Medulla oblongata (tissue), 1 donor: ENCODE results near the gene IDH1.

Experiments used
- DNase-seq: peaks from one replicate; pipeline ENCODE4 v3.0.0-alpha.2; 2015; ENCODE audit errors: extremely low spot score

The IDH1 gene

DNA sequence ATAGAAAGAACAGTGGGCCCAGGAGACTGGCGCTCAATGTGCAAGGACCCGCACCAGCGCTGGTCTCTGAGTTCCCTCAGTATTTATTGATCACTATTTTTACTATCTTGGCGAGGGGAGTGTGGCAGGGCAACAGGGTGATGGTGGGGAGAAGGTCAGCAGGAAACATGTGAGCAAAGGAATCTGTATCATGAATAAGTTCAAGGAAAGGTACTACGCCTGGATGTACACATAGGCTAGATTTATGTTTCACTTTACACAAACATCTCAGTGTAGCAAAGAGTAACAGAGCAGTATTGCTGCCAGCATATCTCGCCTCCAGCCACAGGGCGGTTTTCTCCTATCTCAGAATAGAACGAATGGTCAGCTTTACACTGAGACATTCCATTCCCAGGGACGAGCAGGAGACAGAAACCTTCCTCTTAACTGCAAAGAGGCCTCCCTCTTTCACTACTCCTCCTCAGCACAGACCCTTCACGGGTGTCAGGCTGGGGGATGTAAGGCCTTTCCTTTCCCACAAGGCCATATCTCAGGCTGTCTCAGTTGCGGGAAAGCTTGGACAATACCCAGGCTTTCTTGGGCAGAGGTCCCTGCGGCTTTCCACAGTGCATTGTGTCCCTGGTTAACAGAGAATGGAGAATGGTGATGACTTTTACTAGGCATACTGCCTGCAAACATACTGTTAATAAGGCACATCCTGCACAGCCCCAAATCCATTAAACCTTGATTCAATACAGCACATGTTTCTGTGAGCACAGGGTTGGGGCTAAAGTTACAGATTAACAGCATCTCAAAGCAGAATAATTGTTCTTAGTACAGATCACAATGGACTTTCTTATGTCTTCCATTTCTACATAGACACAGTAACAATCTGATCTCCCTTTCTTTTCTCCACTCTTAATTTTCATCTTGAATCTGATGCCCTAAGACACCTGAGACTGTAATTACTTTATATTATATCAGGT lies 2.3 kb upstream of the IDH1 start:
- peak; percentile 15 for DNase-seq

DNA sequence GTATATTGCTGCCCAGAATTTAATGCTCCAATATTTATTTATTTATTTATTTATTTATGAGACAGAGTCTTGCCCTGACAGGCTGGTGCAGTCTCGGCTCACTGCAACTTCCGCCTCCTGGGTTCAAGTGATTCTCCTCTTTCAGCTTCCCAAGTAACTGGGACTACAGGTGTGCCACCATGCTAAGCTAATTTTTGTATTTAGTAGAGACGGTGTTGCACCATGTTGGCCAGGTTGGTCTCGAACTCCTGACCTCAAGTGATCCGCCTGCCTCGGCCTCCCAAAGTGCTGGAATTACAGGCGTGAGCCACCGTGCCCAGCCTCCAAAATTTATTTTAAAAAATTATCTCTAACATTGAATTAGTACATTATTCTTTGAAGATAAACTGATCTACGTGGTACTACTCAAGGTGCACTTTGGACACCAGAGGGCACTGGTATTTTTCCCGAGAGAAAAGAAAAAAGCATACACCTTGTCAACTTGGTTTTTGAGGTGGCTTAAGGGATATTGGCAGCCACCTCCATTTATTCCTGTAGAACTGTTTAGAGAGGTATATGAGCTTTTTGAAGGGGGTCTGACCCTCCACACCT lies 1.4 kb upstream of the IDH1 start:
- no peak for DNase-seq

DNA sequence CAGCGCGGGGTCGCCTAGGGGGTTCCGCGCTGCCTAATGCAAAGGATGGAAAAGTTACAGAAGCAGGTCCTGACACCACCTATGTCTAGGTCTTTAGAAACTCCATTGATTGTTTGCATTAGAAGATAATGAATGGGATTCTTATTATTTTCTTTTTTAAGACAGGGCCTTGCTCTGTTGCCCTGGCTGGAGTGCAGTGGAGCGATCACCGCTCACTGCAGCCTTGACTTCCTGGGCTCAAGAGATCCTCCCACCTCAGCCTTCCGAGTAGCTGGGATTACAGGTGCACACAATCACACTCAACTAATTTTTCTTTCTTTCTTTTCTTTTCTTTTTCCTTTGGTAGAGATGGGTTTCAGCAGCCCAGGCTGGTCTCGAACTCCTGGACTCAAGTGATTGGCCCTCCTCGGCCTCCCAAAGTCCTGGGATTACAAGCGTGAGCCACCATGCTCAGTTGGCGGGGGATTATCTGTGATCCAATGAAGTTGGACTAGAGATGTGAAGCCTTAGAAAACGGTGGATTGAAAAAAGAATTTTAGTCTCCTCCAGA lies 761 bp upstream of the IDH1 start:
- DNase-seq = peak; percentile 14

DNA sequence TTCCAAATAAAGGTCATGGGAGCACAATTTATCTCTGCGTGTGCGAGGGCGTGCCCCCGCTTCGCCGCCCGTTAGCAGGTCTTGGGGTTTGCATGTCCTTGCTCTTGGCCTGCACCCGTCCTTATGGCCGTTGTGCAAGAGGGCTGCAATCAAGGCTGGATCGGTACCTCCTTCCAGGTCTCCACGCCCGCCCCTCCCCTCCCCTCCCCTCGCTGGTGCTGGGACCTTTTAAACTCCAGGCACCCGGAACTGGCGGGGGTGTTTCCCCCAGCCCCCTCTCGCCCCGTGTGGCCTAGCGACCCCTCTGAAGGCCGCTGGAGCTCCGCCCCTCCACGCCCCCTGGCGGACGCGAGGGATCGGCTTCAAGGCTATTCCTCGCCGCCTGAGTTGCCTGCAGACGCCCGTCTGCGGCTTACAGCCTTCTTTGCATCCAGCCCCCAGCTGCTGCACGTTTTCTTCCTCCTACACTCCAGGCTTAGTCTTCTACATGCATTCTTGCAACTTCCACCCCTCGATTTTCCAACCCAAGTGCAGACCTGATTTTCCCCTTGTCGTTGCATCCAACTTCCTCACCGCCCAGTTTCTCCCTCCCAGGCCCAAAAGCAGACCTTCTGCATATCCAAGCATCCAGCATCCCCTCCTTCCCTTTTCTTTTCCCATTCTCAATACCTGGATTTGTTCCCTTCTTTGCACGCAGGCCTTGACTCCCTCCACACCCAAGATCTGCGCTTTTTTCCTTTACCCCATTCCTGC lies 577 bp downstream of the IDH1 start:
- DNase-seq = peak; percentile 90

DNA sequence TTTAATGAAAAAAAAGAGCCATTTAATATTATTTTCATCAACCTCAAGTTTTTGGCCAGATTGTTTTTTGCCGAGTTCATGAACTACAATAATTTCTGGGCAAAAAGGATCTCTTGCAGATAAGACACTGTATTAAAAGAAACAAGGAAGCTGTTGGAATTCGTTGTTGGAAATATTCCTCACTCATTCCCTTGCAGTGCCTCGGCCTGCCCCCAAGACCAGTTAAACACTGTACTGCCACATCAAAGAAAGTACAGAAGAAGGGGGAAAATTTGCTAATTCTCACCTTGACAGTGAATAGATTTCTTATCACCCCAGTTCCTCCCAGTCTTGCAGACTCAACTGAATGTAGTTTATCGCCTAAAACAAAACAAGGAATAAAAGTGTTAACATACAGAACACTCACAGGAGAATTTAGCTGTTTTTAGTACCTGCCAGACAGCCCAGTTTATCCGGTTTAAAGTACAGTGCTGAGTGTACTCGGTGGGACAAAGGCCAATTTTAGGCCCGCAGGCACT lies 1.2 kb downstream of the IDH1 start:
- no peak for DNase-seq

DNA sequence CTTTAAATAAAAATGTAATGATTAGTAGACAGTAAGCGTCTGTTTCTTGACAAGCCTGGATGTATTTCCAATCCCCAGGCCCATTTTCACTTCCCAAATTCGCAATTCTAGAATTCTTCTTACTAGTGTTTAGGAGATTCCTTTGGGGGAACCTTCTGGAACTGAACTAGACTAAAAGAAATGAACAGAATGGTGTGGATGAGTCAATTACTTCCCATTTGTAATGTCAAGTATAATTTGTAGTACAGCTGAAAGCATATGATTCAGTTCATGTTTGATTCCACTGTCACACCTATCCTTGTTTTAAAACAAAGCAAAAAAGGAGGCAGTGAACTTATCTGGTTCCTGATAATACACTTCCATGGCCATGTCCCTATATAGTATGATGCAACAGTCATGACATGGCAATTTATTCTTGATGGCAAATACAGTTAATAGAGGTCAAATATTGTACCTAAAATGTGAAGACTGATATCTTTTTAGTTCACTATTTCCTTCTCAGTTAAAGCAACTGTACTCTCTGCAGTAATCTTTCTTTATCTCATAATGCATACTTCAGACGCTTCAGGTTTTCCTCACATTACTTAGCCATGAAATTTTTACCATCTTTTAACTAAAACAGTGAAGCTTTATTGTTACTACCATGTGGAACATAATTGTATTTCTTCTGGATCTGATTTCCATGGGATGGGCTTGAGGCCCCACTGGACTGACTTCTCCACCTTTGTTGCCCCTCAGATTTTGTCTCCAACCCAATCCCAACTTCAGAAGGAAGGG lies 2.0 kb downstream of the IDH1 start:
- peak; percentile 30 for DNase-seq

DNA sequence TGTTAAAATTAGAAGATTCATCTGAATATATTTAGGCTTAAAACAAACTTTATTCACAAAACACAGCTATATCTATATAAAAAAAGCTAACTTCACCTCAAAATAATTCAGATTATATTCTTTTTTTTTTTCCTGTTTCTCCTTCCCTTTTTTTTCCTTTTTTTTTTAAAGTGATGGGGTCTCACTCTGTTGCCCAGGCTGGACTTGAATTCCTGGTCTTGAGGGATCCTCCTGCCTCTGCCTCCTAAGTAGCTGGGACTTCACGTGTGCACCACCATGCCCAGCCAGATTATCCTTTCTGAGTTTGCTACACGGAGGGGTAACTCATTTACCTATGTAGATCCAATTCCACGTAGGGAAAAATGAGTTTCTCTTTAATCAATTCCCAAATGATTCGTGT lies 3.8 kb downstream of the IDH1 start:
- no peak for DNase-seq

DNA sequence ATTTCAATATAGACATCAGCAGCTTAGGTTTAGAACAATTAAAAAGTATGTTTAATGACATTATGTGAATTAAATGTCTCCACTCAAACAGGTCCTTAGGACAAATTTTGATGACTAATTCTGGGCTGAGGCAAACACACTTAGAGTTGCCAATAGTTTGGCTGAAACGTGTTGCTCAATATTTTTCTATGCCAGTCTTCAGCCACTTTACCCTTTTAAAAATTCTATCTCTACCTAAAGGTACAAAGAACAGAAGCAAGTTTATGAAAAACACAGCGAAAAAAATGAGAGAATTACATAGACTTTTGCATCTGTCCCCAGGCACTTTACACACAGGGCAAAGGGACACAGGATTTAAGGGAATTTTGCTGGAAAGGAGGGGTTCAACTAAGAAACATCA lies 4.5 kb downstream of the IDH1 start:
- DNase-seq = no peak

DNA sequence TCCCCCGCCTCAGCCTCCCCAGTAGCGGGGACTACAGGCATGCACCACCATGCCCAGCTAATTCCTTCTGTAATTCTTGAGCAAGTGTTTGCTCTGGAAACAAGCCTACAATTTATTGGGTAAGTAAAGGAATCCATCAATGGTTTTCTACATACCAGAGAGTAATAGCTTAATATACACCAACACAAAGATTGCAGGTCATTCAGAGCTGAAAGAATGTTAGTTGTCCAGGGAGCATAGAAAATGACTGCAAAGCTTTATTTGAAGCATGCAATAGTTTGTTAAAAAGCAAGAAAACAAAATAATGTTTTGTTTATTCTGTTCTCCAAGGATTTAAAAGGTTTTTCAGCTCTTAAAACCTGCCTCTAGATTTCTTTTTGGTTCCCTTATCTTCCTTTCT lies 5.6 kb downstream of the IDH1 start:
- no peak for DNase-seq

DNA sequence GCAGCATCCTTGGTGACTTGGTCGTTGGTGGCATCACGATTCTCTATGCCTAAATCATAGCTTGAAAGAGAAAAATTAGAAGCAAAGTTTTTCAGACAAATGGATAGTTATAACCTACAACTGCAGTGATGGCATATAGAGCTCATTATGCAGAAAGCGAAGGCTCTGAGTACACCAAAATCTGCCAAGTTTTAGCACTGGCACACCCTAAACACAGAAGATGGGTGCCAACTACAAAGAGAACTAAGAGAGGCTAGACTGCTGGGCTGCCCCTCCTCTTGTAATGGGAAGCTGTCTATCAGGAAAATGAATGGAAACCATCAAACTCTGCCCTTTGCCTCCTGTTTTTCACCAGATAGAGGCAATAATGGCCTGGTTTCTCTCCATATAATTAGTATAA lies 6.3 kb downstream of the IDH1 start:
- DNase-seq = no peak

DNA sequence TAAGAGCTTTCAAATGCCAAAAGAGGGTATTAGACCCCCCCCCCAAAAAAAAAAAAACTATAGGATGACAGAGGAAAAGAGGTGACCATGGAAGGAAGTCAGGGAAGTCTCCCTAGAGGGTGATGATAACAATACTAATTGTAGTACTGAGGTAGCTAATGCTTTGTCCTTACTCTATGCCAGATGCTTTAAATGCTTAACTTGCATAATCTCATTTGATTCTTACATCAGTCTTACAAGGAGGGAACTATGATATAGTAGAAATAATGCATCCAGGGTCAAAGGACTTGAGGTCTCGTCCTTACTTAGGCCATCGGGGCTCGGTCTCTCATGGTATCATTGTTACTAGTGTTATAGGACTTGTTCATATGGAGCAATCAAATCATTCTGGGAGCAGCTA lies 9.1 kb downstream of the IDH1 start:
- no peak for DNase-seq

DNA sequence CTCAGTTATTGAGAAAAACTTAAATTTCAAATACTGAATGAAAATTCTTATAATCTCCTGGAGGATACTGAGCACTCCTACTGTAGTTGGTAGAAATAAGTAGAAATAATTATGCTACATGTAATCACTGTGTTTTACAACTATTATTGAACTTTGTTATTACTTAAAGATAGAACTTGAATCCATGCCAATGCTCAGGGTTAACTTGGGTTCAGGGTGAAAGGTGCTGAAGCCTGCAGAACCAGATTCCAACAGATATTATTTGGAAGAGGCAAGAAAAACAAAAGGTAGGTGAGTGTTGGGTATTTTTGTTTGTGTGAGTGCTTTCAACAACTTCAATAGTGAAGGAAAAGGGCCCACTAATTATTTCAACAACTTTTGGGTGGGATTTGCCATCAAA lies 10.4 kb downstream of the IDH1 start:
- no peak for DNase-seq

DNA sequence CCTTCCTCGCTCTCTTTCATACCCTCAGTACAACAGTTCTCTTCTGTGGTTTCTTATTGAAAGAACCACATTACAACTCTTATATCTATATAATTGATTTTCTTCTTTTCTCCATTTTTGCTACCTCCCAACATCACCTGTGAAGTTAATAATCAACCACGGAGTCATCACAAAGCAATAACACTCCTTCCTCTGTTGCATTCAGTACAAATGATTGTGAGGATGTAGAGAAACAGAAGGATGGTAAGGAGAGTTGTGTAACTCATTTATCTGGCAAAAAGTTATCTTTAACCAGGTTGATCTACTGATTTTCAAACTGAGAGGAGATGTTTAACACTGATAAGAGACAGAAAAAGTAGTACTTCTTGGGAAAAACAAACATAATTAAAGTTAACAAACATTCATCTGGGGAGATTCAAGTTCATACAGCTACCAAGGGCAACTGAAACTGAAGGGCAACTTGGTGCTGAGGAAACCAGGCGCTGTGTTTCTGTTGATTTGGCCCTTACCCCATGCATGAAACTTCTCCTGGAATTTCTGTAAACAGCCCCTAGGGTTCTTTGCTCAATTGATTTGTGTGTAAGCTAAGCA lies 14.2 kb downstream of the IDH1 start:
- no peak for DNase-seq

DNA sequence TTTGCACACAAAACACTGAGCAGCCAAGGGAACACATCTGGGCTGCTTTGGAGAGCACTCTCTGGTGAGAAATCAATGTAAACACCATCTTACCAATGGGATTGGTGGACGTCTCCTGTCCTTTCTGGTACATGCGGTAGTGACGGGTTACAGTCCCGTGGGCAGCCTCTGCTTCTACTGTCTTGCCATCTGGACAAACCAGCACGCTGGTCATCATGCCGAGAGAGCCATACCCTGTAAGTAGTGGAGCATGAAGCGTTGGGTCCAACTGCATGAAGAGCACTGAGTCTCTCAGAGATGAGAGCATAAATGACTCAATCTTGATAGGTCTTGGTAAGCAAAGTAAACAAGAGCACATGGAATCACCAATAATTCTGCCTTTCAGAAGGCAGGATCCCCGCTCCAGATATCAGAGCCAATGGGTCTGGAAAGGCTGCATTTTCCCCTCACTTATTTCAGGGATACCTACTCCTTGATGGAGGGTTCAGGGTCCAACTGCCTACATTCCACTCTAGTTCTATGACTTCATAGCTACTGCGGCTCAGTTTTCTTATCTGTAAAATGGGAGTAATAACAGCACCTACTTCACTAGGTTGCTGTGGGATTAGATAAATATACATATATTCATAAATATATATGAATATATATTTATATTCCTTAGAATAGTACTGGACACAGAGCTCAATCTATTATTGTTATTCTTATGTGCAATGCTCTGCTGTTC lies 14.9 kb downstream of the IDH1 start:
- no peak for DNase-seq

DNA sequence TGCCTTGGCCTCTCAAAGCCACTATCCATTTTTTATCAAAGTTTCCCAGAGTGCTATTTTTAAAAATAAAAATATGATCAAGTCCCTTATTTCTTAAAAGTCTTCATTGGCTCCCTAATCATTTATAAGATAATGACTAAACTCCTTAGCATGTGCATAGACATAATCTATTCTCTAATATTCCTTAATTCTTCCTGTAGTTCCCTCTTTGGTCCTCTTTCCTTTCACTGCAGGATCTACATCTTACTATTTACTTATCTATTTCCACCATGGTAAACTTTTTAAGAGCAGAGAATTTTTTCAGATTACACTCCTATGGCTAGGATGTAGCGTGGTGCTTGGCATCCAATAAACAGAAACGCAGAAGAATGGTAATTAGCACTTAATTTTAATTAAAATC lies 19.0 kb downstream of the IDH1 start:
- DNase-seq = no peak

DNA sequence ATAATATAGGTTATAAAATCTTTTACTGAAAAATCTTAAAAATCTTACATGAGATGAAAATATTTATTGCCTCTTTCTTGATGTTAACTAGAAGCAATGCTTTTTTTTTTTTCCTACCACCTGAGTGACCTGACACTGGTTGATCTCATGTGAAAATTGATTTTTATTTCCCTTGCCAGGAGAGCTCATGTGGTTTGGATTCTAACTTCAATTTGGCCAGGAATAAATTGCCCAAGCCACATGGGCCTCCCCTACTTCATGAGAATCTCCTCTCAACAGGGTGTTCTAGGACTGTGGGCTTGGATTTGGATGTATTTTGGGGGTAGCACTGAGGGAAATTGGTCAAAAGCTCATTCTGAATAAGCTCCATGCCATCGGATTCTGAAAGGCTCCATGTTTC lies 20.1 kb downstream of the IDH1 start:
- no peak for DNase-seq

DNA sequence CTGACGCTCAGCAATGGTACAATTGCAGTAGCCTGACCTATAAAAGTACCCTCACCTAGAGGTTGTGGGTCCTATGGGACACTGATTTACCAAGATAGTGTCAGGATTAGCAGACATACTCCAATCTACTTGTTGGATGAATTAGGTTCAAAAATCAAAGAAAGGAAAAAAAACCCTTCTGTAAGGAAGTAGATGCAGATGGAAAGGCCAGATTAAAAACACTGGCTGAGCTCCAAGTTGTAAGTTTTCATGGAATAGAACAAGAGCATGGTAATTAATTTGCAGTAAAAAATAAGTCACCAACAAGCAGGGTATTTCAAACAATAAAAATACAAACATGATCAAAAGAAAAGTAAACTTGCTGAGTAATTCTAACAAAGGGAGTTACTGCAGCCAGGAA lies 26.4 kb downstream of the IDH1 start:
- DNase-seq = no peak

DNA sequence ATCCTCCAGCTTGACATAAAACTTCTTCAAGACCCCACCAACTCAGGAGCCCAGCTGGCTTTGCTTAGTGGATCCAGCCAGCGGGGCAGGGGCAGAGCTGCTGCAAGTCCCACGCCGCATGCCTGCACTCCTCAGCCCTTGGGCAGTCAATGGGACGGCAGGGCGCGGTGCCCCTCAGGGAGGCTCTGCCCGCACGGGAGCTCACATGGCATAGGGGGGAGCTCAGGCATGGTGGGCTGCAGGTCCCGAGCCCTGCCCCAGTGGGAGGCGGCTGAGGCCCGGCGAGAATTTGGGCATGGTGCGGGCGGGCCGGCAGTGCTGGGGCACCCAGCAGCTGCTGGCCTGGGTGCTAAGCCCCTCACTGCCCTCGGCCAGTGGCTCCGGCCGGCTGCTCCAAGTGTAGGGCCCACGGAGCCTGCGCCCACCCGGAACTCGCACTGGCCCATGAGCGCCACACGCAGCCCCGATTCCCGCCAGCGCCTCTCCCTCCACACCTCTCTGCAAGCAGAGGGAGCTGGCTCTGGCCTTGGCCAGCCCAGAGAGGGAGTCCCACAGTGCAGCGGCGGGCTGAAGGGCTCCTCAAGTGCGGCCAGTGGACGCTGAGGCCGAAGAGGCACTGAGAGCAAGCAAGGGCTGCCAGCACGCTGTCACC lies 27.2 kb downstream of the IDH1 start:
- DNase-seq = no peak

DNA sequence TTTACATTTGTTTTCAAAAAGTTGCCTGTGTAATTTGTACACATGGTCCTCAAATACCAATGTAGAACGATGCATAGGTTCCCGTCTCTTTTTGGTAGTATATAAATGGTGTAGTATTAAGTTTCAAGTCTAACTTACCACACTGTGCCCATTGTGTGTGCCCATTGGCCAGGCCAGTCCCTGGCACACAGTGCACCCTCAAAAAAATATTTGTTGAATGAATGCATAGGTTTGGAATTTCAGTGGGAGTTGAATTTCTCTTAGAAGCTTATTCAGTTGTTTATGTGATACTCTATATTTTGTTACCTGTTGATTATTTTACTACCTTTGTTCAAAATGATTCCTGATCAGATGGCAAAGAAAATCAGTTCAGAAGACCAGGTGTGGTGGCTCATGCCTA lies 30.1 kb downstream of the IDH1 start:
- no peak for DNase-seq

DNA sequence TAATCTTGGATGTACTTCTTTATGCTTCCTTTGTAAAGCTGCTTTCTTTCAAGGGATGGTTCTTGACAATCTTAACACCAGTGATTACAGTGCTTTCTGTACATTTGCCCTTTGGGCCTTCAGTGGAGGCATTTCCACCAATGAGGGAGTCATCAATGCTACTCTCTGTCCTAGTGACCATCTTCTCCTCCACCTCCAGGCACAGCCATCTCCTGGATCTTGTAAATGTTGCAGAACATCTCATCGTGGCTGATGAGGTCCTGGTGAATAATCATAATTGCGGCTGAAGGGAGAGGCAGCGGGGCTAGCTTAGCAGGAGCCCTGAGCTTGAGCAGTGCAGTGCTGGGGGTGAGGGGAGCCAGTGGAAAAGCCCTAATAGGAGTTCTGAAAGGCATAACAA lies 32.5 kb downstream of the IDH1 start:
- DNase-seq = no peak
